GM23248 (cell line): Measurements from ENCODE around the gene RHBDF1. TPM values are rescaled to one million over a fixed set of nuclear protein-coding genes. Genes with fewer than 3 reads are reported as not detected.

Experiments used
- DNase-seq: peaks from one replicate; pipeline ENCODE4 v3.0.0-alpha.2; 2015
- H2AFZ ChIP-seq: fragments of 200-600 bp; sonication (generic); 2 replicates; pipeline ENCODE4 v1.6.1; 2016; ENCODE audit warnings: antibody characterized with exemption
- H3F3A ChIP-seq: fragments of 200-600 bp; sonication (generic); 2 replicates; pipeline ENCODE4 v1.6.1; 2016; ENCODE audit warnings: mild to moderate bottlenecking, antibody characterized with exemption, mixed run types; ENCODE audit not compliant: insufficient read depth
- H3K27ac ChIP-seq: fragments of 200-600 bp; sonication (generic); 2 replicates; pipeline ENCODE4 v1.5.1; 2016; ENCODE audit warnings: mild to moderate bottlenecking
- H3K27me3 ChIP-seq: fragments of 200-600 bp; sonication (generic); replicated peaks from 2 replicates; pipeline ENCODE4 v1.6.1; 2016; ENCODE audit warnings: mild to moderate bottlenecking; ENCODE audit not compliant: insufficient read depth
- H3K36me3 ChIP-seq: fragments of 200-600 bp; sonication (generic); 2 replicates; pipeline ENCODE4 v1.6.1; 2016; ENCODE audit warnings: low read depth, mild to moderate bottlenecking
- H3K4me1 ChIP-seq: fragments of 200-600 bp; sonication (generic); 2 replicates; pipeline ENCODE4 v1.6.1; 2016; ENCODE audit warnings: mild to moderate bottlenecking; ENCODE audit not compliant: insufficient read depth
- H3K4me2 ChIP-seq: fragments of 200-600 bp; sonication (generic); one replicate; pipeline ENCODE4 v1.6.1; 2016; ENCODE audit warnings: mild to moderate bottlenecking; ENCODE audit not compliant: unreplicated experiment
- H3K4me3 ChIP-seq: fragments of 200-600 bp; sonication (generic); 2 replicates; pipeline ENCODE4 v1.5.1; 2016; ENCODE audit warnings: mild to moderate bottlenecking
- H3K79me2 ChIP-seq: fragments of 200-600 bp; sonication (generic); 2 replicates; pipeline ENCODE4 v1.6.1; 2016; ENCODE audit warnings: mild to moderate bottlenecking; ENCODE audit not compliant: insufficient read depth
- H3K9ac ChIP-seq: fragments of 200-600 bp; sonication (generic); 2 replicates; pipeline ENCODE4 v1.6.1; 2016; ENCODE audit warnings: mild to moderate bottlenecking
- H3K9me2 ChIP-seq: fragments of 200-600 bp; sonication (generic); 2 replicates; pipeline ENCODE4 v1.6.1; 2016; ENCODE audit warnings: mixed run types, mild to moderate bottlenecking, moderate library complexity; ENCODE audit not compliant: insufficient read depth
- H3K9me3 ChIP-seq: fragments of 200-600 bp; sonication (generic); one replicate; pipeline ENCODE4 v1.6.1; 2017; ENCODE audit warnings: low read depth
- H4K20me1 ChIP-seq: fragments of 200-600 bp; sonication (generic); 2 replicates; pipeline ENCODE4 v1.6.0; 2016; ENCODE audit not compliant: insufficient read depth
- EZH2 ChIP-seq: fragments of 200-600 bp; sonication (generic); IDR thresholded peaks from 2 replicates; pipeline ENCODE4 v1.6.1; 2018; ENCODE audit warnings: antibody characterized with exemption, mild to moderate bottlenecking; ENCODE audit not compliant: insufficient read depth, poor library complexity, severe bottlenecking
- EZH2phosphoT487 ChIP-seq: fragments of 200-600 bp; sonication (generic); IDR thresholded peaks from 2 replicates; pipeline ENCODE4 v1.6.1; 2018; ENCODE audit warnings: antibody characterized with exemption, moderate library complexity, mild to moderate bottlenecking, low read depth; ENCODE audit not compliant: insufficient read depth
- WGBS, 2 experiments: methylation state at CpG; one replicate each; pipeline ENCODE4 v1.1.6; 2015 to 2017; ENCODE audit warnings: low lambda C conversion rate in 2 of 2, low coverage in 1 of 2; ENCODE audit errors: missing lambda C conversion rate in 2 of 2; 5-methylcytosine and 5-hydroxymethylcytosine counted together
- in situ Hi-C: fragments of 300-500 bp; cut with MboI; formaldehyde crosslinking; loops from 2 replicates; pipeline ENCODE4 v1.15.0; 2020
- polyA plus RNA-seq: library from polyadenylated mRNA; unstranded; fragments of >200 nt; fragmentation: Nextera tagmentation; extraction: Ambion mirVana; gene quantifications from 2 replicates; pipeline ENCODE4 v1.2.1, GENCODE V29; 2016
- total RNA-seq: library from RNA; depleted of rRNA; stranded (reverse); fragments of >200 nt; shearing (Covaris generic); gene quantifications from 2 replicates; pipeline ENCODE4 v1.2.3, GENCODE V29; 2014

The RHBDF1 gene
- total and polyA plus RNA-seq, 2 experiments from 2014 or later, result 61.7 to 62.6 TPM

DNA sequence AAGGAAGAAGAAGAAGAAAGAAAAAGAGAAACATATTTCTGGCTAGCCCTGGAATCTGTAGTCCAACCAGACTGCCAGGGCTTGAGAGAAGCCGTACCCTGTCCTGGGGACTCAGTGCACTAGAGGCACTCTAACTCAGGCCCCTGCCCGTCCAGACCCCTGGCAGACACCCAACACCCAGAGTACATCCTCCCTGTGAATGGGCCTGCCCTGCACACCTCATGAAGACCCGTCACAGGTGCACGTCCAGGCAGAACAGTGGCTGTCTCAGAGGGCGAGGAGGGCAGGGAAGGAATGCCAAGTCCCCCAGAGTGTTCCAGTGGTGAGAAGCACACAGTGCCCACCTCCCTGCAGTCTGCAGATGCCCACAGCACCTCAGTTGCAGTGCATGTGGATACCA, 28.6 kb upstream of the RHBDF1 start:
- H3K27ac ChIP-seq, result no peak overlapping the region
- H3F3A ChIP-seq, result no peaks in the 10 kb centered on the region
- H3K9me2 ChIP-seq, result no peaks in the 10 kb centered on the region
- no peak overlapping the region for H3K4me2 ChIP-seq
- H3K79me2 ChIP-seq, result no peaks in the 10 kb centered on the region
- no peak for TF ChIP-seq EZH2phosphoT487
- no peak for TF ChIP-seq EZH2
- no peak overlapping the region for H2AFZ ChIP-seq
- WGBS, 2 experiments, result 71 to 77% methylated on average over 5 of the region's 5 CpGs
- 0 out of 2 replicates have a peak, but pooled peaks cover 5% of the 10 kb centered on the region for H3K4me1 ChIP-seq
- H3K27me3 ChIP-seq, result no peaks in the 10 kb centered on the region
- H3K9ac ChIP-seq, result no peak overlapping the region
- no peaks in the 10 kb centered on the region for H3K9me3 ChIP-seq
- in situ Hi-C loops, result no loop called here
- H3K36me3 ChIP-seq, result no peaks in the 10 kb centered on the region; the same call in 1 of the 2 replicates
- H3K4me3 ChIP-seq, result no peak overlapping the region
- no peak for DNase-seq
- no peaks in the 10 kb centered on the region for H4K20me1 ChIP-seq

DNA sequence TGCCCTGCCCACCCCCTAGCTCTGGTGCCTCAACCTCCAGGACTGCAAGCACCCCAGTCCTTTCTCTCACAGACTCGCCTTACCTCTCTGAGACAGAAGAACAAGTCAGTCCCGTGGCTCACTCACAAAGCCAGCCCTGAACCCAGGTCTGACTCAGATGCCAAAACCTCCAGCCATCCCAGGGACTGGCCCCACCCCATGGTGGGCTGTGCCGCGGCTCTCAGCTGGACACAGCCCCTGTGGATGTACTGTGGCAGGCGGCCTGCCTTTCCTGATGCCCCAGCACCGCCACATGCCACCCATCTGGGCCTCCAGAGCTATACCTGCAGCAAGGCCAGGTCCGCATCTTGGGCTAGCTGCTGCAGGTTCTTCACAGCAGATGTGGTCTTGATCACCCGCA, 25.4 kb upstream of the RHBDF1 start:
- no peaks in the 10 kb centered on the region for H4K20me1 ChIP-seq
- 0 out of 2 replicates have a peak, but pooled peaks cover 5% of the 10 kb centered on the region for H3F3A ChIP-seq
- H3K36me3 ChIP-seq, result no peaks in the 10 kb centered on the region; the same call in 1 of the 2 replicates
- H3K9me3 ChIP-seq, result no peaks in the 10 kb centered on the region
- 82 to 85% methylated on average over 8 of the region's 8 CpGs for WGBS, 2 experiments
- H2AFZ ChIP-seq, result no peak overlapping the region
- H3K79me2 ChIP-seq, result no peaks in the 10 kb centered on the region
- H3K4me1 ChIP-seq, result 0 out of 2 replicates have a peak, but pooled peaks cover 5% of the 10 kb centered on the region
- in situ Hi-C loops, result no loop called here
- H3K9ac ChIP-seq, result no peak overlapping the region
- no peak overlapping the region for H3K27ac ChIP-seq
- TF ChIP-seq EZH2 (no peak), EZH2phosphoT487 (no peak)
- H3K4me2 ChIP-seq, result no peak overlapping the region
- no peaks in the 10 kb centered on the region for H3K27me3 ChIP-seq
- H3K9me2 ChIP-seq, result no peaks in the 10 kb centered on the region
- no peak overlapping the region for H3K4me3 ChIP-seq
- peak; percentile 39 for DNase-seq

GRCh38 chr16:96935-97381, 24.5 kb upstream of the RHBDF1 start:
- Histone ChIP-seq H2AFZ (no peak overlapping the region), H3K27ac (no peak overlapping the region), H3K4me3 (no peak overlapping the region), H3K9me2 (no peaks in the 10 kb centered on the region), H3F3A (0 out of 2 replicates have a peak, but pooled peaks cover 5% of the 10 kb centered on the region), H3K36me3 (no peaks in the 10 kb centered on the region; the same call in 1 of the 2 replicates), H3K4me1 (0 out of 2 replicates have a peak, but pooled peaks cover 5% of the 10 kb centered on the region), H3K9ac (no peak overlapping the region), H3K9me3 (no peaks in the 10 kb centered on the region), H4K20me1 (no peaks in the 10 kb centered on the region), H3K79me2 (no peaks in the 10 kb centered on the region), H3K4me2 (no peak overlapping the region), H3K27me3 (no peaks in the 10 kb centered on the region)
- TF ChIP-seq EZH2, result no peak
- no peak for TF ChIP-seq EZH2phosphoT487
- in situ Hi-C loops, result no loop called here
- WGBS, 2 experiments, result 2% methylated on average over 11 of the region's 11 CpGs
- peak; percentile 96 for DNase-seq

- TF ChIP-seq EZH2, result no peak
- no peak for TF ChIP-seq EZH2phosphoT487
- H2AFZ ChIP-seq, result no peak overlapping the region
- no peaks in the 10 kb centered on the region for H3K9me2 ChIP-seq
- 0 out of 2 replicates have a peak, but pooled peaks cover 5% of the 10 kb centered on the region for H3K4me1 ChIP-seq
- H3K79me2 ChIP-seq, result no peaks in the 10 kb centered on the region
- in situ Hi-C loops, result no loop called here
- H3F3A ChIP-seq, result 0 out of 2 replicates have a peak, but pooled peaks cover 5% of the 10 kb centered on the region
- H3K4me3 ChIP-seq, result no peak overlapping the region
- H4K20me1 ChIP-seq, result no peaks in the 10 kb centered on the region
- H3K27me3 ChIP-seq, result no peaks in the 10 kb centered on the region
- H3K27ac ChIP-seq, result no peak overlapping the region
- H3K9ac ChIP-seq, result no peak overlapping the region
- DNase-seq, result no peak
- no peak overlapping the region for H3K4me2 ChIP-seq
- no peaks in the 10 kb centered on the region; the same call in 1 of the 2 replicates for H3K36me3 ChIP-seq
- WGBS, 2 experiments, result 93 to 98% methylated on average over 5 of the region's 5 CpGs
- no peaks in the 10 kb centered on the region for H3K9me3 ChIP-seq
Measured at GRCh38 chr16:94918-95265, 22.5 kb upstream of the RHBDF1 start.
